HG03457 (cell line): ENCODE data around the gene CARD16.

ENCODE experiments used
- ATAC-seq: cut with Tn5 transposase; IDR thresholded peaks from one replicate; pipeline ENCODE4 v1.9.1; 2021; ENCODE audit warnings: moderate number of reproducible peaks; ENCODE audit not compliant: unreplicated experiment

The CARD16 gene

GRCh38 chr11:104997288-104997687, 47.8 kb downstream of the CARD16 start:
- no peak for ATAC-seq

- no peak for ATAC-seq
These were observed 50.1 kb downstream of the CARD16 start for GRCh38 chr11:104995001-104995408.

GRCh38 chr11:104992781-104993180, 52.4 kb downstream of the CARD16 start:
- no peak for ATAC-seq

DNA sequence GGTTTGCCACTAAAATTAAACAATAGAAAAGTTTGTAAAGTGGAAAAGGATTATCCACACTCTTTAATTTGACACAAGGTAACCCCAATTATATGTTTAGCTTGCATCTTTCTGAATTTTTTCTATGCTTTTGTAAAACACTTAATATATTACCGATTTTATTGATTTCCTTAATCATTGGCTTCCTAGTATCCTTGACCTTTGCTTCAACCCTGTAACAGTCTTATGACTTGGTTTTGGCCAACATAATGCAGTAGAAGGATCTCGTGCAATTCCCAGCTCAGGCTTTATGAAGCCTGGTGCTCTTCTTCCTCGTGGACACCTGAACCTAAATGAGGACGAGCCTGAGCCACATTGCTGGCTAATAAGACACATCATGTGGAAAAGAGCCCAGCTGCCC, 53.1 kb downstream of the CARD16 start:
- ATAC-seq, result no peak
